MM.1S (cell line): Measurements from ENCODE around the gene TUBB4B.

ENCODE experiments used
- CTCF ChIP-seq: fragments of 300-600 bp; sonication (generic); IDR thresholded peaks from 2 replicates; pipeline ENCODE4 v1.5.1; 2016; ENCODE audit warnings: antibody characterized with exemption, low read length, mixed read lengths
- EZH2phosphoT487 ChIP-seq: fragments of 300-600 bp; sonication (generic); IDR thresholded peaks from 2 replicates; pipeline ENCODE4 v1.6.1; 2018; ENCODE audit warnings: antibody characterized with exemption, low read length

- no peak for TF ChIP-seq CTCF
- TF ChIP-seq EZH2phosphoT487 = no peak
Observed at GRCh38 chr9:137266585-137267453, 25.7 kb downstream of the TUBB4B start.
